GM12878 (cell line): ENCODE results near the gene HOXC9. TPM values are rescaled to one million over a fixed set of nuclear protein-coding genes. Genes with fewer than 3 reads are reported as not detected.
A peak's percentile ranks its signal among the peaks of the same experiment; 100 is the strongest.

Source experiments
- ATAC-seq: fragments of 200-7000 bp; cut with Tn5 transposase; 3 replicates; pipeline ENCODE4 v1.9.1; 2020; ENCODE audit warnings: mild to moderate bottlenecking, moderate library complexity
- BruUV-seq: library from RNA; stranded (reverse); fragments of 400-500 nt; replicated peaks from 2 replicates; lab custom pipeline; 2021; lab: Mats Ljungman, UMichigan
- CTCF ChIA-PET: fragments of 300-600 bp; sonication (Branson Sonifier 250); formaldehyde crosslinking; extraction: SDS; loops from one replicate; lab custom pipeline; 2021; ENCODE audit warnings: inconsistent platforms; lab: Yijun Ruan, JAX
- POLR2A ChIA-PET: fragments of 350-600 bp; formaldehyde crosslinking; extraction: SDS; loops from one replicate; lab custom pipeline; 2021; ENCODE audit warnings: inconsistent platforms; lab: Charles Lee
- RAD21 ChIA-PET: fragments of 300-600 bp; sonication (Branson Sonifier 250); formaldehyde crosslinking; loops from one replicate; lab custom pipeline; 2023; ENCODE audit warnings: antibody characterized with exemption; ENCODE audit not compliant: unreplicated experiment; lab: Charles Lee
- SMC1A ChIA-PET: fragments of 300-600 bp; sonication (Branson Sonifier 250); formaldehyde crosslinking; loops from one replicate; lab custom pipeline; 2023; ENCODE audit not compliant: unreplicated experiment, uncharacterized antibody; lab: Charles Lee
- DNase-seq: peaks from one replicate; pipeline ENCODE4 v3.0.0-alpha.2; 2011; ENCODE audit warnings: low read depth, low spot score
- FAIRE-seq: peaks from 3 replicates; lab custom pipeline; 2011; peaks lifted over from hg19 to GRCh38; lab: Jason Lieb, UNC
- H2AFZ ChIP-seq: 2 replicates; pipeline ENCODE4 v1.6.0; 2011; ENCODE audit warnings: low read depth, low read length, control low read depth; ENCODE audit not compliant: control insufficient read depth
- H3K27ac ChIP-seq: 2 replicates; pipeline ENCODE4 v1.5.1; 2011; ENCODE audit warnings: control low read depth; ENCODE audit not compliant: control insufficient read depth, insufficient read depth
- H3K27me3 ChIP-seq, 2 experiments: replicated peaks in 1 of 2; 2 replicates each; pipeline versions ENCODE4 v1.6.0 to v1.6.1; 2011; ENCODE audit warnings: low read length in 1 of 2; ENCODE audit not compliant: control insufficient read depth in 2 of 2, insufficient read depth in 2 of 2
- H3K36me3 ChIP-seq, 2 experiments: 2 replicates each; pipeline ENCODE4 v1.5.1; 2011; ENCODE audit warnings: low read length in 1 of 2; ENCODE audit not compliant: control insufficient read depth in 2 of 2, insufficient read depth in 2 of 2
- H3K4me1 ChIP-seq: 2 replicates; pipeline ENCODE4 v1.6.1; 2011; ENCODE audit warnings: mild to moderate bottlenecking, low read length, moderate library complexity, mixed read lengths; ENCODE audit not compliant: control insufficient read depth, insufficient read depth
- H3K4me2 ChIP-seq: 2 replicates; pipeline ENCODE4 v1.6.0; 2011; ENCODE audit warnings: control low read depth; ENCODE audit not compliant: control insufficient read depth, insufficient read depth
- H3K4me3 ChIP-seq: fragments of 200-600 bp; sonication (generic); 2 replicates; pipeline ENCODE4 v1.5.1; 2016
- H3K79me2 ChIP-seq: 2 replicates; pipeline ENCODE4 v1.6.0; 2011; ENCODE audit warnings: low read length; ENCODE audit not compliant: control insufficient read depth, insufficient read depth
- H3K9ac ChIP-seq: 2 replicates; pipeline ENCODE4 v1.8.0; 2011; ENCODE audit warnings: low read length, control low read depth, mixed read lengths; ENCODE audit not compliant: control insufficient read depth, insufficient read depth
- H3K9me3 ChIP-seq: replicated peaks from 3 replicates; pipeline ENCODE4 v1.5.1; 2011; ENCODE audit warnings: mild to moderate bottlenecking, low read length; ENCODE audit not compliant: control insufficient read depth, insufficient read depth
- H4K20me1 ChIP-seq: 2 replicates; pipeline ENCODE4 v1.6.0; 2011; ENCODE audit not compliant: control insufficient read depth, insufficient read depth
- BHLHE40 ChIP-seq, 2 experiments: fragments of 450-650 bp in 1 of 2; IDR thresholded peaks; 2 replicates each; pipeline ENCODE4 v1.6.1; 2011 to 2017; ENCODE audit warnings: low read depth in 2 of 2, borderline replicate concordance in 1 of 2, improper control_type of control experiment in 1 of 2, low read length in 1 of 2, mild to moderate bottlenecking in 1 of 2
- POLR2AphosphoS2 ChIP-seq: IDR thresholded peaks from 2 replicates; pipeline ENCODE4 v1.6.1; 2011; ENCODE audit warnings: low read depth, mild to moderate bottlenecking, low read length, improper control_type of control experiment, moderate library complexity
- SUZ12 ChIP-seq: fragments of 200-600 bp; sonication (generic); IDR thresholded peaks from one replicate; pipeline ENCODE4 v1.6.1; 2018; ENCODE audit warnings: antibody characterized with exemption, mild to moderate bottlenecking; ENCODE audit not compliant: unreplicated experiment
- WGBS: methylation state at CpG from one replicate; pipeline ENCODE4 v1.1.6; 2016; ENCODE audit warnings: low lambda C conversion rate; ENCODE audit not compliant: insufficient replicate concordance, insufficient coverage; ENCODE audit errors: missing lambda C conversion rate; 5-methylcytosine and 5-hydroxymethylcytosine counted together
- in situ Hi-C: fragments of 300-500 bp; cut with MboI; formaldehyde crosslinking; loops from 9 replicates; pipeline ENCODE4 v1.14.3; 2018; ENCODE audit warnings: mixed read lengths
- intact Hi-C: fragments of 100-400 bp; cut with micrococcal nuclease; formaldehyde crosslinking; loops from one replicate; pipeline ENCODE4 v1.14.2; 2022; ENCODE audit not compliant: unreplicated experiment
- polyA plus RNA-seq, 11 experiments: library from polyadenylated mRNA; depleted of rRNA in 4 of 11; unstranded in 6 of 11; stranded (reverse) in 5 of 11; fragments of >200 nt; fragmentation: Nextera tagmentation in 4 of 11; fragmentation: Illumina TruSeq in 1 of 11; extraction: Ambion mirVana in 4 of 11; extraction: Trizol in 1 of 11; gene quantifications; 1 replicate in 1 of 11; 2 replicates in 10 of 11; pipeline versions ENCODE4 v1.2.1 to v1.2.3, GENCODE V29; 2011 to 2016; ENCODE audit warnings: inconsistent platforms in 2 of 11, missing spikeins in 2 of 11, low read depth in 1 of 11
- total RNA-seq, 4 experiments: library from RNA; depleted of rRNA in 3 of 4; stranded (reverse); fragments of >200 nt in 3 of 4; fragmentation: Illumina TruSeq in 1 of 4; extraction: Trizol in 1 of 4; gene quantifications; 2 replicates each; pipeline versions ENCODE4 v1.2.1 to v1.2.3, GENCODE V29; 2013 to 2021
- TF ChIP-seq, protein P1 (sequence below), 3 experiments: IDR thresholded peaks in 2 of 3; conservative IDR thresholded peaks in 1 of 3; 2 replicates each; pipeline ENCODE4 v1.5.1; 2011; ENCODE audit warnings: low read depth in 3 of 3, low read length in 3 of 3, mild to moderate bottlenecking in 3 of 3, control low read depth in 2 of 3, moderate library complexity in 2 of 3, inconsistent platforms in 1 of 3, mixed read lengths in 1 of 3; ENCODE audit not compliant: control insufficient read depth in 2 of 3, insufficient read depth in 1 of 3; ENCODE audit errors: extremely low read depth in 1 of 3

Gene HOXC9
- total and polyA plus RNA-seq, 10 of the 15 experiments (the other 5 are each of a cell fraction or from before 2014, with no cell fraction given) = not detected

DNA sequence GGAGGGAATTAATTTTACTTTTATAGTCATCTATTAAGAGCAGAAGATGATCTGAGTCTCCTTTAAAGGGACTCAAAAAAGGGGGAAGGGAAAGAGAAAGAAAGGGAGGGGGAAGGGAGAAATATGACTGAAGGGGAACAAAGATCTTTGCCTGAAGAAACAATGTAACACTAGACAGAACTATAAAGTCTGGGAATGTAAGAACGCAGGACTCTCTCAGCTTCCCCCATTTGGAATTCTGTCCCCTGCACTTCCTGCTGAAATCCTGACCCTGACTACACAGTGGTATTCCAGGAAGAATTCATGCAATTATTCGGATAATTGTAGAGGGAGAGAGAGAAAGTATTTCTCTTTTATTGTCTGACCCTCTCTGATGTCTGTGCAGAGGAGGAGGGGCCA is 35.6 kb upstream of the HOXC9 start:
- CTCF ChIA-PET = no interaction called here
- POLR2A ChIA-PET = interaction anchor here (1.2 kb wide), 1 partner anchor 10 kb away, joined by 3 read pairs; the partner anchor contains the start of gene HOXC12
- intact Hi-C loops = no loop called here
- Histone ChIP-seq H3K4me1 (no peaks in the 10 kb centered on the region), H4K20me1 (no peaks in the 10 kb centered on the region; the same call in 1 of the 2 replicates), H3K9ac (no peak overlapping the region), H3K27me3 (peaks cover 33 to 70% of the 10 kb centered on the region in 2 experiments), H3K4me2 (no peak overlapping the region), H3K9me3 (no peaks in the 10 kb centered on the region), H3K79me2 (no peaks in the 10 kb centered on the region), H2AFZ (no peak overlapping the region), H3K4me3 (no peak overlapping the region), H3K36me3 (no peaks in the 10 kb centered on the region), H3K27ac (no peak overlapping the region)
- TF ChIP-seq POLR2AphosphoS2 (no peak), BHLHE40 (IDR thresholded peaks at IDR 0.05; ENCODE audit: borderline replicate concordance in 1 of 2, low read depth in 2 of 2, low read length in 1 of 2) (no peak)
- in situ Hi-C loops = no loop called here
- RAD21 ChIA-PET = no interaction called here
- no TSS peak for BruUV-seq
- DNase-seq = no peak
- ATAC-seq = no peak
- WGBS = 2% methylated on average over 2 of the region's 2 CpGs
- FAIRE-seq = no peak
- SMC1A ChIA-PET = no interaction called here

DNA sequence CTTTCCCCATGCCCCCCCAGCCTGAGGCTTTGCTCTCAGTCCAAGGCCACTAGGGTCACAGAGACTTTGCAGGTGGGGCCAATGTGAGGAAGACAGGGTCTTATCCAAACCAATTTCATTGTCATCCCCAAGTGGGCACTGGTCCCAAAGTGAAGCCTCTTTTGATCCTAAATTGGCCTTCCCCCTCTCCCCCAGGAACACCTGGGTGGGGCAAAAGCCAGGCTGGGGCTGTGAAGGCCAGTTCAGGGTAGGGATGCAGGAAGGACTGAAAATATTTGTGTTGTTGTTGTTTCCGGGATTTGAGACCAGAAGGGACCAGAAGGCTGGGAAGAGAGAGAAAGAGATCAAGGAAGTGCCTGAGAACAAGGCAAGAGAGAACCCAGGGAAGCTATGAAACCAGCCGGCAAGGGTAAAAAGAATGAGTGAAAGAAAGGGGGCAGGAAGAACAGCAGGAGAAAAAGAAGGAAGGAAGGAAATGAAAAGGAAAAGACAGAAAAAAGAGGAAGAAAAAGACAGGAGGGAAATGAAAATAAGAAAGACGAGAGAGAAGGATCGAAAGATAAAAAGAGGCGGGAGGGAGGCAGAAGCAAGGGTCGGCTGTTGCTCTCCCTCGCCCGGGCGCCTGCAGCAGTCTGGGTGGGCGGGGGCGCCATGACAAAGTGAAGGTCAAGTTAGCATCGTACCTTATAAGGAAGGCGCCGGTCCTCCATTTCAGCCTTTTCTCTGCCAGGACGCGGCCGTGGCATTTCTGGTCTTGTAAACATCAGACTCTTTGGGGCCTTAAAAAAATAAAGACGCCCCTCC is 34.5 kb upstream of the HOXC9 start:
- no peak overlapping the region for H3K27ac ChIP-seq
- TF ChIP-seq SUZ12 = peak; percentile 46
- TF ChIP-seq, protein P1, sequence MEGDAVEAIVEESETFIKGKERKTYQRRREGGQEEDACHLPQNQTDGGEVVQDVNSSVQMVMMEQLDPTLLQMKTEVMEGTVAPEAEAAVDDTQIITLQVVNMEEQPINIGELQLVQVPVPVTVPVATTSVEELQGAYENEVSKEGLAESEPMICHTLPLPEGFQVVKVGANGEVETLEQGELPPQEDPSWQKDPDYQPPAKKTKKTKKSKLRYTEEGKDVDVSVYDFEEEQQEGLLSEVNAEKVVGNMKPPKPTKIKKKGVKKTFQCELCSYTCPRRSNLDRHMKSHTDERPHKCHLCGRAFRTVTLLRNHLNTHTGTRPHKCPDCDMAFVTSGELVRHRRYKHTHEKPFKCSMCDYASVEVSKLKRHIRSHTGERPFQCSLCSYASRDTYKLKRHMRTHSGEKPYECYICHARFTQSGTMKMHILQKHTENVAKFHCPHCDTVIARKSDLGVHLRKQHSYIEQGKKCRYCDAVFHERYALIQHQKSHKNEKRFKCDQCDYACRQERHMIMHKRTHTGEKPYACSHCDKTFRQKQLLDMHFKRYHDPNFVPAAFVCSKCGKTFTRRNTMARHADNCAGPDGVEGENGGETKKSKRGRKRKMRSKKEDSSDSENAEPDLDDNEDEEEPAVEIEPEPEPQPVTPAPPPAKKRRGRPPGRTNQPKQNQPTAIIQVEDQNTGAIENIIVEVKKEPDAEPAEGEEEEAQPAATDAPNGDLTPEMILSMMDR (IDR thresholded peaks at IDR 0.05 in 2 of 3, conservative IDR thresholded peaks at IDR 0.05 in 1 of 3; ENCODE audit: control insufficient read depth in 2 of 3, extremely low read depth in 1 of 3, insufficient read depth in 1 of 3, low read depth in 3 of 3, low read length in 3 of 3) = no peak
- CTCF ChIA-PET = no interaction called here
- in situ Hi-C loops = no loop called here
- intact Hi-C loops = no loop called here
- no peak overlapping the region for H3K9ac ChIP-seq
- H4K20me1 ChIP-seq = no peaks in the 10 kb centered on the region; the same call in 1 of the 2 replicates
- no peaks in the 10 kb centered on the region for H3K4me1 ChIP-seq
- no TSS peak for BruUV-seq
- no peak overlapping the region for H3K4me3 ChIP-seq
- no peak for ATAC-seq
- H3K27me3 ChIP-seq = peaks cover 28 to 65% of the 10 kb centered on the region in 2 experiments
- RAD21 ChIA-PET = no interaction called here
- WGBS = 6% methylated on average over 18 of the region's 18 CpGs
- no peak overlapping the region for H2AFZ ChIP-seq
- DNase-seq = no peak
- no peaks in the 10 kb centered on the region for H3K79me2 ChIP-seq
- no peak for FAIRE-seq
- POLR2A ChIA-PET = interaction anchor here (1.2 kb wide), 1 partner anchor 11 kb away, joined by 3 read pairs; the partner anchor contains the start of gene HOXC12
- H3K4me2 ChIP-seq = no peak overlapping the region
- H3K36me3 ChIP-seq = no peaks in the 10 kb centered on the region
- H3K9me3 ChIP-seq = no peaks in the 10 kb centered on the region
- SMC1A ChIA-PET = no interaction called here
